HK-2 (cell line): Measurements from ENCODE around the gene CCDC12.
"Not testable (repeated sequence)": the region's sequence is repeated elsewhere in the genome, so short reads cannot be mapped to it uniquely, and the experiment has no call there.

Source experiments
- DNase-seq: peaks from one replicate; pipeline ENCODE4 v3.0.0-alpha.2; 2018; ENCODE audit not compliant: unreplicated experiment

The CCDC12 gene

GRCh38 chr3:46979958-46980497 lies 3.5 kb upstream of the CCDC12 start:
- no peak for DNase-seq

GRCh38 chr3:46978985-46979944 lies 2.7 kb upstream of the CCDC12 start, which contains the start of gene NBEAL2:
Gene NBEAL2 (plus strand): TSS chr3:46979666. CDS start chr3:46979862, 196 bp downstream.
- peak; percentile 90 for DNase-seq

GRCh38 chr3:46978381-46978780 lies 1.8 kb upstream of the CCDC12 start:
- no peak for DNase-seq

- no peak for DNase-seq
These were observed 1.3 kb upstream of the CCDC12 start for GRCh38 chr3:46977811-46978195.

- no peak for DNase-seq
These were observed 1.9 kb downstream of the CCDC12 start for GRCh38 chr3:46974421-46975171.

- no peak for DNase-seq
These were observed 4.1 kb downstream of the CCDC12 start for GRCh38 chr3:46972396-46972795.

GRCh38 chr3:46971742-46972141 lies 4.8 kb downstream of the CCDC12 start:
- no peak for DNase-seq

- no peak for DNase-seq
These were observed 5.4 kb downstream of the CCDC12 start for GRCh38 chr3:46971151-46971550.

- peak; percentile 31 for DNase-seq
These were observed 6.0 kb downstream of the CCDC12 start for GRCh38 chr3:46970391-46971091.

- no peak for DNase-seq
These were observed 7.6 kb downstream of the CCDC12 start for GRCh38 chr3:46968783-46969428.

- no peak for DNase-seq
These were observed 9.7 kb downstream of the CCDC12 start for GRCh38 chr3:46966811-46967210.

- DNase-seq = no peak
These were observed 11.4 kb downstream of the CCDC12 start for GRCh38 chr3:46965151-46965550.

GRCh38 chr3:46964038-46964590 lies 12.4 kb downstream of the CCDC12 start:
- DNase-seq = not testable (repeated sequence)

GRCh38 chr3:46962990-46963389 lies 13.6 kb downstream of the CCDC12 start:
- no peak for DNase-seq

GRCh38 chr3:46962427-46962826 lies 14.1 kb downstream of the CCDC12 start:
- DNase-seq = no peak

GRCh38 chr3:46960835-46961234 lies 15.7 kb downstream of the CCDC12 start:
- DNase-seq = no peak

GRCh38 chr3:46960081-46960701 lies 16.4 kb downstream of the CCDC12 start:
- DNase-seq = no peak

GRCh38 chr3:46959161-46959511 lies 17.4 kb downstream of the CCDC12 start:
- DNase-seq = no peak

- no peak for DNase-seq
These were observed 17.9 kb downstream of the CCDC12 start for GRCh38 chr3:46958467-46959160.
